H1 (cell line): ENCODE data around the gene STARD13. TPM values are rescaled to one million over a fixed set of nuclear protein-coding genes. Genes with fewer than 3 reads are reported as not detected.

Experiments used
- USF2 ChIP-seq: IDR thresholded peaks from 2 replicates; pipeline ENCODE4 v1.6.1; 2011; ENCODE audit warnings: low read length, improper control_type of control experiment
- polyA plus RNA-seq, 7 experiments: library from polyadenylated mRNA; depleted of rRNA in 3 of 7; stranded (reverse) in 5 of 7; unstranded in 2 of 7; fragments of >200 nt in 5 of 7; fragments of 200-250 nt in 2 of 7; gene quantifications; 1 replicate in 5 of 7; 2 replicates in 1 of 7; 4 replicates in 1 of 7; pipeline versions ENCODE4 v1.2.1 to v1.2.3, GENCODE V29; 2011 to 2013; ENCODE audit warnings: missing spikeins in 2 of 7, mixed read lengths in 2 of 7
- total RNA-seq: library from RNA; stranded (reverse); fragmentation: NEBNext Ultra II Directional; extraction: Animal tissue kit (Norgen Biotek cat#: 25700); gene quantifications from 2 replicates; pipeline ENCODE4 v1.2.1, GENCODE V29; 2021

STARD13 gene
- total and polyA plus RNA-seq, 2 of the 8 experiments (the other 6 are each of a cell fraction or from before 2014, with no cell fraction given) = 0.82 to 2.9 TPM

- TF ChIP-seq USF2 = no peak
Measured at GRCh38 chr13:33115274-33115673, 170.3 kb downstream of the STARD13 start (continued).
